RWPE1 (cell line): ENCODE measurements around the gene KLHL2.

Experiments used
- CTCF ChIA-PET: fragments of 350-600 bp; sonication (Branson Sonifier 250); formaldehyde crosslinking; extraction: SDS; loops from one replicate; lab custom pipeline; 2021; lab: Yijun Ruan, JAX
- POLR2A ChIA-PET: fragments of 400-600 bp; formaldehyde crosslinking; extraction: SDS; loops from one replicate; lab custom pipeline; 2020; ENCODE audit warnings: antibody characterized with exemption; ENCODE audit not compliant: low non-redundant PET; lab: Yijun Ruan, JAX
- DNase-seq: peaks from one replicate; pipeline ENCODE4 v3.0.0; 2012; ENCODE audit warnings: low spot score
- H3K27ac ChIP-seq: fragments of 450-650 bp; 2 replicates; pipeline ENCODE4 v1.5.1; 2017
- TF ChIP-seq, protein P1 (sequence below): fragments of 450-650 bp; conservative IDR thresholded peaks from 2 replicates; pipeline ENCODE4 v1.5.1; 2017; ENCODE audit warnings: low read depth, mild to moderate bottlenecking

Gene KLHL2

DNA sequence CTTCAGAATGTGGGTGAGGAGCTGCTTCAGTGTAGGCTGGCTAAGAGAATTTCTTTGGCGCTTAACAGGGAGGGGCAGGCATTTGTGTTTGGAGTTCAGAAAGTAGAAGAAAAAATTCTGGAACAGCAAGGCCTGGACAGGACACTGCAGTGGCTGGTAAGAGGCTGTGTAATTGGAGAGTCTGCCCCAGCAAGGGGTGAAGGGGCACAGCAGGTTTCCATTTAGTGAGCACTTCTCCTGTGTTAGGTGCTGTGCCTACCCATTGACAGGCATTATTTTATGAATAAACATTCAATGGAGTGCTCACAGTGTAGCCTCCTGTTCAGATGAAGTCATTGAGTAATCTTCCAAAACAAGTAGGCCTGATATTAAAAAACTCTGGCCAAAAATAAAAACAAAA, 160.8 kb downstream of the KLHL2 start:
- no peak overlapping the region for H3K27ac ChIP-seq
- ChIA-PET CTCF (no interaction called here), POLR2A (no interaction called here)
- no peak for DNase-seq
- TF ChIP-seq, protein P1, sequence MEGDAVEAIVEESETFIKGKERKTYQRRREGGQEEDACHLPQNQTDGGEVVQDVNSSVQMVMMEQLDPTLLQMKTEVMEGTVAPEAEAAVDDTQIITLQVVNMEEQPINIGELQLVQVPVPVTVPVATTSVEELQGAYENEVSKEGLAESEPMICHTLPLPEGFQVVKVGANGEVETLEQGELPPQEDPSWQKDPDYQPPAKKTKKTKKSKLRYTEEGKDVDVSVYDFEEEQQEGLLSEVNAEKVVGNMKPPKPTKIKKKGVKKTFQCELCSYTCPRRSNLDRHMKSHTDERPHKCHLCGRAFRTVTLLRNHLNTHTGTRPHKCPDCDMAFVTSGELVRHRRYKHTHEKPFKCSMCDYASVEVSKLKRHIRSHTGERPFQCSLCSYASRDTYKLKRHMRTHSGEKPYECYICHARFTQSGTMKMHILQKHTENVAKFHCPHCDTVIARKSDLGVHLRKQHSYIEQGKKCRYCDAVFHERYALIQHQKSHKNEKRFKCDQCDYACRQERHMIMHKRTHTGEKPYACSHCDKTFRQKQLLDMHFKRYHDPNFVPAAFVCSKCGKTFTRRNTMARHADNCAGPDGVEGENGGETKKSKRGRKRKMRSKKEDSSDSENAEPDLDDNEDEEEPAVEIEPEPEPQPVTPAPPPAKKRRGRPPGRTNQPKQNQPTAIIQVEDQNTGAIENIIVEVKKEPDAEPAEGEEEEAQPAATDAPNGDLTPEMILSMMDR, result no peak

DNA sequence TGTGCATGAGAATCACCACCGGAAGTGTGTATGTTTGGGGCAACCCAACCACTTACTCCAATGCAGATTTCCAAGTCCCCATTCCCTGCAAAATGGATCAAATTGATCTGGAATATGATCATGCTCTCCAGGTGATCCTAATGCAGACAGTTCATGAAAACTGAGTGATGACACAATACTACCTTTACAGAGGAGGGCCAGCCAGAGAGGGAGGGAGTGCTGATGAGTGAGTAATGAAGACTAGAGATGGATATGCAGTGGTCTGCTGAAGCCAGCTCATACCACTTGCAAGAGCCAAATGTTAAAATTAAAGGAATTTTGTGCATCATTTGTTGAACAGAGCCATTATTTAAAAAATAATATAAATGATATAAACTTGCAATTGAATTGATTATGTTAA, 161.2 kb downstream of the KLHL2 start:
- ChIA-PET CTCF (no interaction called here), POLR2A (no interaction called here)
- TF ChIP-seq, protein P1, result no peak
- H3K27ac ChIP-seq, result no peak overlapping the region
- no peak for DNase-seq

- DNase-seq, result no peak
- POLR2A ChIA-PET, result no interaction called here
- peak overlapping the region; percentile 70 for H3K27ac ChIP-seq
- TF ChIP-seq, protein P1, result no peak
- CTCF ChIA-PET, result no interaction called here
Observed at GRCh38 chr4:165369522-165369921, 162.2 kb downstream of the KLHL2 start.

DNA sequence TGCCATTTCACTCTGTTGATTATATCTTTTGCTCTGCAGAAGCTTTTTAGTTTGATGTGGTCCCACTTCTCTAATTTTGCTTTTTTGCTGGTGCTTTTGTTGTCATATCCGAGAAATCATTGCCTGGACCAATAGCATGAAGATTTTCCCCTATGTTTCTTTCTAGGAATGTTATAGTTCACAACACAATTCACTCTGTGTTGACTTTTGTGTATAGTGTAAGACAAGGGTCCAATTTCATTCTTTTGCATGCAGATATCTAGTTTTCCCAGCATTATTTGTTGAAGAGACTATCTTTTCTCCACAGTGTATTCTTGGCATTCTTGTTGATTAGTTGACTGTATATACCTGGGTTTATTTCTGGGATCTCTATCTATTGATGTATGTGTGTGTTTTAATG, 163.2 kb downstream of the KLHL2 start:
- no peak for DNase-seq
- no peak overlapping the region for H3K27ac ChIP-seq
- POLR2A ChIA-PET, result no interaction called here
- CTCF ChIA-PET, result no interaction called here
- TF ChIP-seq, protein P1, result no peak
